HG03135 (cell line): ENCODE data around the gene SMO.
"Not testable (repeated sequence)": the region's sequence is repeated elsewhere in the genome, so short reads cannot be mapped to it uniquely, and the experiment has no call there.

ENCODE experiments used
- ATAC-seq: cut with Tn5 transposase; IDR thresholded peaks from one replicate; pipeline ENCODE4 v1.9.1; 2021; ENCODE audit warnings: mild to moderate bottlenecking, moderate library complexity; ENCODE audit not compliant: unreplicated experiment

SMO gene

GRCh38 chr7:129205987-129206785 is 17.8 kb downstream of the SMO start:
- no peak for ATAC-seq

GRCh38 chr7:129208667-129209066 is 20.2 kb downstream of the SMO start:
- ATAC-seq = no peak

- ATAC-seq = no peak
Measured at GRCh38 chr7:129209067-129209926, 20.9 kb downstream of the SMO start.

- ATAC-seq = peak; percentile 68
Measured at GRCh38 chr7:129210256-129210988, 22.0 kb downstream of the SMO start.

GRCh38 chr7:129210989-129211312 is 22.5 kb downstream of the SMO start:
- no peak for ATAC-seq

- ATAC-seq = no peak
Measured at GRCh38 chr7:129212126-129212525, 23.7 kb downstream of the SMO start.

GRCh38 chr7:129212596-129212995 is 24.2 kb downstream of the SMO start:
- ATAC-seq = no peak

- ATAC-seq = no peak
Measured at GRCh38 chr7:129213828-129214227, 25.4 kb downstream of the SMO start.

- ATAC-seq = not testable (repeated sequence)
Measured at GRCh38 chr7:129215691-129216090, 27.3 kb downstream of the SMO start.

- ATAC-seq = not testable (repeated sequence)
Measured at GRCh38 chr7:129216101-129216715, 27.8 kb downstream of the SMO start.

- not testable (repeated sequence) for ATAC-seq
Measured at GRCh38 chr7:129216821-129217416, 28.5 kb downstream of the SMO start.

GRCh38 chr7:129218514-129219062 is 30.2 kb downstream of the SMO start:
- ATAC-seq = no peak

- ATAC-seq = not testable (repeated sequence)
Measured at GRCh38 chr7:129219166-129219565, 30.7 kb downstream of the SMO start.

GRCh38 chr7:129222064-129222463 is 33.6 kb downstream of the SMO start:
- ATAC-seq = no peak

GRCh38 chr7:129224251-129225205 is 36.1 kb downstream of the SMO start, which contains the start of gene AHCYL2:
AHCYL2 (plus strand) TSS chr7:129225030.
- peak; percentile 90 for ATAC-seq

GRCh38 chr7:129225206-129225930 is 36.9 kb downstream of the SMO start:
- ATAC-seq = peak; percentile 36

- ATAC-seq = no peak
Measured at GRCh38 chr7:129225931-129226572, 37.6 kb downstream of the SMO start.
